GM12892 (cell line): ENCODE measurements around the gene CBS.
A peak's percentile ranks its signal among the peaks of the same experiment; 100 is the strongest.
"Not testable (repeated sequence)": the region's sequence is repeated elsewhere in the genome, so short reads cannot be mapped to it uniquely, and the experiment has no call there.

Experiments
- DNase-seq: peaks from one replicate; pipeline ENCODE4 v3.0.0; 2011; ENCODE audit not compliant: insufficient read length
- FAIRE-seq: peaks from 2 replicates; lab custom pipeline; 2011; peaks lifted over from hg19 to GRCh38; lab: Jason Lieb, UNC

The CBS gene

GRCh38 chr21:43072742-43073141, 2.9 kb downstream of the CBS start:
- DNase-seq, FAIRE-seq: not testable (repeated sequence)

GRCh38 chr21:43069682-43070081, 6.0 kb downstream of the CBS start:
- DNase-seq, FAIRE-seq: not testable (repeated sequence)

DNA sequence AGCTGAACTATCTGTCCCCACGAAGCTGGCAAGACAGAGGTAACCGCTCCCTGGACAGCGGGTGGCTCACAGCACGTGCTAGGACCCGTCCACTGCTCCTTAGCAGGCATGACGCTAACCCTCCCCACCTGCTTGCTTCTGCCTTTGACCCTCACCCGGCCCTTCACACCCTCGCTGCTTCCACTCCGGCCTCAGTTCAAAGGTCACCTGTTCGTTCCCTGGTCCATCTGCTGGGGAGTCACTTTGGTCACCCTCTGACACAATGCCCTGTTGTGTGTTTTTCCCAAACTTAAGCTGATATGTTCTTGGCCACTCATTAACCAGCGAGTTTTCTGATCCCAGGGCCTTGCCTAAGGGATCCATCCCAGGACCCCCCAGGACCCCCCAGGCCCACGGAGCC, 7.6 kb downstream of the CBS start:
- not testable (repeated sequence) for DNase-seq, FAIRE-seq

DNA sequence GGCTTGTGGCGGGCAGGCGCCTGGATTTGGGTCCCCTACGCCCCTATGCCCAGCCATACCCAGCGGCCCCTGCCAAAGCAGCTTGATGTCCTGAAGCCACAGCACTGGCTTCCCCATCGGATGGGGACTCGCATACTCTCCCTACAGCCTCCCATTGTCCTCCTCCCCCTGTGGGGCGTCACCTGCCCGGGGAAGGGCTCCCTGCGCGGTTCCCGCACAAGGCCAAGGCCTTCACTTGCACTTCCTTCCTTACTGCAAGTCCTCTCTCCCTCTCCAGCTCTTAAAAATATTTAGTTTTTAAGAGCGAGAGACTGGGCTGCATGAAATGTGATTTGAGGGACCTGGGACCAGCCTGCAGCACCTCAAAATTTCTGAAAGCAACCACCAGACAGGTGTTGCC, 8.9 kb downstream of the CBS start:
- DNase-seq, FAIRE-seq: not testable (repeated sequence)

GRCh38 chr21:43065991-43066390, 9.6 kb downstream of the CBS start:
- DNase-seq: not testable (repeated sequence)

GRCh38 chr21:43064265-43064917, 11.2 kb downstream of the CBS start:
- DNase-seq, FAIRE-seq: not testable (repeated sequence)

More at GRCh38 chr21:43065991-43066390, 9.6 kb downstream of the CBS start:
- not testable (repeated sequence) for FAIRE-seq

- not testable (repeated sequence) for FAIRE-seq, DNase-seq
Measured at GRCh38 chr21:43062955-43063664, 12.5 kb downstream of the CBS start.

DNA sequence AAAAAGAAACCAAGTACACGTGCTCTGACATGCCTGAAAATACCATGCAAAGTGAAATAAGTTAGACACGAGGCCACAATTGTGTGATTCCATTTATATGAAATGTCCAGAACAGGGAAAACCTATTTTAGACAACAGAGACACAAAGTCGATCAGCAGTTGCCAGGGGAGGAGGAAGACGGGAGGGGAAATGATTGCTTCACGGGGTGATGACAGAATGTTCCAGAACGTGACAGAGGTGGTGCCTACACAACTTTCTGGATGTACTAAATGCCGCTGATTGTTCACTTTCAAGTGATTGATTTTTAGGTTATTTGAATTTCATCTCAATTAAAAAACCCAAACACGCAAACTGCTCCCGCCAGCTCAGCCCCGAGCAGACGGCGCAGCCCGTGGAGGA, 22.5 kb downstream of the CBS start:
- not testable (repeated sequence) for DNase-seq, FAIRE-seq

DNA sequence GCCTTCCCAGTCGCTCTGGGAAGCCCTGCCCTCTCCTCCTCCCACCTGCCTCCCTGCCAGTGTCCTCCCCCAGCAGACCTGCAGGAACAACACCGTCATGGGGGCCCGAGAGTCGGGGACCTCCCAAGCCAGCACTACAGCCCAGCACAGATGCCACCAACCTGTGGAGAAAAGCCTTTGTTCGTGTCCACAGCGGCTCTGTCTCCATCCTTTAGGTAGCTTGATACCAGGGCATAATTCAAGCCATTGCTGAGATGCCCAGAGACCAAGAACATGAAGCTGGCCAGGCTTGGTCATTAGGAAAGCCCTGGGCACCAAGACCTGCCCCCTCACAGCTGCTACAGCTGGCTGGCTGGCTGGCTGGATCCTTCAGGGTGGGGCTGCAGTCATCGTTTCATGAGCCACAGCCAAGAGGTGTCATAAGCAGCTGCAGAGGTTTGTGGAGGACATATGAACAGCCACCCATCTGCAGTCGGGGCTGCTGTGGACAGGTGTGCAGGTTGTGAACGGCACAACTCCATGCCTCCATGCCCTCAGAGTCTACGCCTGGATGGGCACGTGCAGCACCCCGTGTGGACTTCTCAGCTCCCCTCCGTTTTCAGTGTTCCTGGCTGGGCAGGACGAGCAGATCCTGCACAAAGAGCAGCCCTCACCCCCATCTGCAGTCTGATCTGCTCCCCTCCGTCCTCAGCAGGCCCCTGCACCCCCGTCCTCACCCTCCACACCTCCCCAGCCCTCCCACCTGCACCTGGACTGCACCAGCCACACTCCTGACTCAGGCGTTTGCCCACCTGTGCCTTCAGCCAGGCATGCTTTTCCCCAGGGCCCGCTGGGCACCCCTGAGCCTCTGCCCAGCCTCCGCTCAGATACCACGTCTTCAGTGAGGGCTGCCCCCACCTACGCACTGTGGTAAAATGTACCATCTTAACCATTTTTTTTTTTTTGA, 29.5 kb downstream of the CBS start:
- not testable (repeated sequence) for DNase-seq
- peak; percentile 5 for FAIRE-seq

- FAIRE-seq: not testable (repeated sequence)
Measured at GRCh38 chr21:43045165-43045875, 30.3 kb downstream of the CBS start.

DNA sequence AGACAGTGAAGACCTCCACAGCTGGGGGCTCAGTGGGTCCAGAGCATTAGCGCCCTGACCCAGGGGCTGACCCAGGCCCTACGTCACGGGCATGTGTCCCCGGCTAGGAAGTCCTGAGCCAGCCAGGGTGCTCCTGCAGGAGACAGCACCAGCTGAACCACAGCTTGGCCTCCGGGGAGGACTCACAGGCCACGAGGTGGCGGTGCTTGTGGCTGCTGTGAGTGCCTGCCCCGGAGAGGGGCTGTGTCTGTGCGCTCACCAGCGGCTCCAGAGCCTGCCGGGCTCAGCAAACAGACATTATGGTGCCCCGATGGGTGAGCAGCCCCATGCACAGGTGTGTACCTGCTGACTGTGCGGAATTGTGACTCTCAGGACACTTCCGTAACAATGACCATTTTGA, 31.1 kb downstream of the CBS start:
- not testable (repeated sequence) for DNase-seq, FAIRE-seq

More at GRCh38 chr21:43045165-43045875, 30.3 kb downstream of the CBS start:
- DNase-seq: not testable (repeated sequence)

DNA sequence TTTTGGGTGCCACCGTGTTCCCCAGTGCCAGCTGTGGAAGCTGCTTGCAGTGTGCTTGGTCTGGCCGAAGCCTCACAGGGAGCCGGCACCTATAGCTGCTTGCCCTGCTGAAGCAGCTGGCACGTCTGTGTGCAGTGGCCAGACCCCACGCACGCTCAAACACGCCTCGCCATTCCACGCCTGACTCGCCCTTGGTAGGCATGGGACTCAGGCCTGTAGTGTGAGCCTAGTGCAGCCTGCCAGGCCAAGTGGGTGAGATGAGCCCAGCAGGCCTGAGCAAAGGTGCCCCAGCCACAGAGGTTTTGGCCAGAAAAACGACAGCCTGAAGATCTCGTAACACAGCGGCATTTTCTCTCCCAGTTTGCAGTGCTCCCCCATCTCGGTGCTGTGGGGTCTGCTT, 32.3 kb downstream of the CBS start:
- not testable (repeated sequence) for DNase-seq, FAIRE-seq

- DNase-seq, FAIRE-seq: not testable (repeated sequence)
Measured at GRCh38 chr21:43042169-43042568, 33.5 kb downstream of the CBS start.

DNA sequence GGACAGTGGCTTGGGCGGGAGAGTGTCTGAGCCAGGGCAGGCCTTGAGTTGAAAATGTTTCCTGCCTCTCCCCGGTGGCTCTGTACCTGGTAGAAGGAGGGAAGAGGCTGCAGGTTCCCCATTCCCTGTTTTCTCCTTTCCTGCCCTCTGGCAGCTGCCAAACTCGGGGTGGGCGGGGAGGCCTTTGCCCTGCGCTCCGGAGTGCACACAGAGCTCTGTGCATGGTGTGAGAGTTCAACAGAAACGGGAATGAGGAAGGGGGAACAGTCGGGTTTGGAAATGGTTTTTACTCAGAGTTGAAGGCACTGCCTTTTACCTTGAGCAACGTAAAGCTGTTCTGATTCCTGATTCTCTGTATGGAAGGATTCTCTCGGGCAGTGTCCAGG, 37.0 kb downstream of the CBS start:
- FAIRE-seq: not testable (repeated sequence)

DNA sequence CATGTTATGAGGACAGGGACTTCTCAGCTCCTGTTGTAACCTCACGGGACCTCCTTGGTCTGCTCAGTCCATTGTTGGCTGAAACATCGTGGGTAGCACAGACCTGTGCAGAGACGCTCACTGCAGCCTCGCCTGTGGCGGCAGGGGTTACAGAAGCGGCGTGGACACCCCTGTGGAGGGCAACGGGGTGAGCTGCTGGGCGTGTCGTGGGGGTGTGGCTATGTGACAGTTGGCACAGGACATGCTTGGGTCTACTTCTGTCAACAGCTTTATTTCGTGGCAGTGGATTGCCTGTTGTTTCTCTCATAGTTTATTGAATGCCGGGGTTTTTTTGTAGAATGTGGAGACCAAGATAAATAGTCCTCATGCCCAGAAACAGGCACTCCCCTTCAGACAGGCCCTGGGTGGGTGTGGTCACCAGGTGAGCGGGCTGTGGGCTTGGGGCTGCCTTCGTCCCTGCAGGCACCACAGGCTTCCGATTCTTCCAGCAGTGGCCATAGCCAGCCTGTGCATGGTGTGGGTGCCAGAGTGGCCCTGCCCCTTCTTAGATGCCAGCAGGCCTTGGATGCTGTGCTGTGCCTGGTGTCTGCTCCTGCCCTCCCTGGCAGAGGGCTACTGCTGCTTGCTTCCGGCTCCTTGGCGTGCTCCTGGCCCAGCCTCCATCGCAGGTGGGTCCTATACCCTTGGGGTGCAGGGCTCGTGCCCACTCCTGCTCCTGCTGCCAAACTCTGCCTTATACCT, 37.5 kb downstream of the CBS start:
- FAIRE-seq, DNase-seq: not testable (repeated sequence)

More for the DNA sequence above, 37.0 kb downstream of the CBS start:
- DNase-seq: not testable (repeated sequence)

GRCh38 chr21:43036889-43037288, 38.7 kb downstream of the CBS start:
- DNase-seq, FAIRE-seq: not testable (repeated sequence)
